Stimulated activated CD4-positive, alpha-beta T cell treated with anti-CD3 and anti-CD28 coated beads, Interleukin-4, amount 100 ng/mL, for 48 hours (primary cell): ENCODE data around the gene TWF2.

Experiments
- DNase-seq, 2 donors: peaks; one replicate each; pipeline ENCODE4 v3.0.0-alpha.2; 2020; ENCODE audit warnings: low read depth in 2 of 2

Gene TWF2

DNA sequence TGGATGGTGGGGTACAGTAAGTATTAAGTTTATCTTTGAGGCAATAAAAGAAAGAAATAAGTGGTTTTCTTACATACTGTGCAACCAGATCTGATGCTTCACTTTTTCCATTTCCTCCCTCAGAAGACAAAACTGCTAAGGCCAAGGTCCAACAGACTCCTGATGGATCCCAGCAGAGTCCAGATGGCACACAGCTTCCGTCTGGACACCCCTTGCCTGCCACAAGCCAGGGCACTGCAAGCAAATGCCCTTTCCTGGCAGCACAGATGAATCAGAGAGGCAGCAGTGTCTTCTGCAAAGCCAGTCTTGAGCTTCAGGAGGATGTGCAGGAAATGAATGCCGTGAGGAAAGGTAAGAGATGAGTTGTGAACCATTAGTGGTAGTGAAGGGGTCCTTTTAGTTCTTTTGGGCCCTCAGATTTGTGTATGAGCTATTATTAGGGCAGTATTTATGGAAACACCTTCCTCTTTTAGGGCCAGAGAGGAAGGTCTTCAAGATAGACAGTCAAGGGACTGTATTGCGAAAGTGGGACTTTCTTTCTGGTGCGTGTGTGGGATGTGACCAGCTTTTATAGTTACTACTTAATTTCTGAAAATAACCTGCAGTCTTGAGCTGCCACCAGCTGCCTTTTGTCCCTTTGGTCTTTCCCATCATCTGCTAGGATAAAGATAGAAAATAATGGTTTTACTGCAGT lies 36.4 kb downstream of the TWF2 start:
- no peak for DNase-seq

DNA sequence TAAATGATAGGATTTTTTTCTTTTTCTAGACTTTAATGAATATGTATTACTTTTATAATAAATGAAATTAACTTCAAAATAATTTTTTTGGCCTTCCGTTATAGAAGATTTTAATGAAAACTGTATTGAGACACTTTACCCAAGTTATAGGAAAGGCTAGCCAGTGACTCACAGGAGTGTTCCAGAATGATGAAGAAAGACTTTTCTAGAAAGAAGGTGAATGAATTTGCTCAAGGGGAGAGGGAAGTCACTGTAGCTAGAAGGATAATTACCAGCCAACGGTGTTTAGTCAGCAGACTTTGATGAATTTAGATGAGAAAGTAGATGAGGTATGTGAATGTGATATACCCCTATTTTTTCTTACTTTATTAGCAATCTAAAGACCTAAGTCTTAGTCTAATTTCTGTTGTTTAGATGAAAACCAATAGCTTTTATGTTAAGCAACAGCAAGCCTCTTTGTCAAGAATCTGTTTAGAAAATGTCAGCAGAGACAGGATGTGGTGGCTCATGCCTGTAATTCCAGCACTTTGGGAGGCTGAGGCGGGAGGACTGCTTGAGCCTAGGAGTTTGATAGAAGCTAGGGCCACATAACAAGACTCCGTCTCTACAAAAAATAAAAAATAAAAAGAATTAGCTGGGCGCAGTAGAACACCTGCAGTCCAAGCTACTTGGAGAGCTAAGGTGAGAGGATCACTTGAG lies 37.8 kb downstream of the TWF2 start:
- no peak for DNase-seq

DNA sequence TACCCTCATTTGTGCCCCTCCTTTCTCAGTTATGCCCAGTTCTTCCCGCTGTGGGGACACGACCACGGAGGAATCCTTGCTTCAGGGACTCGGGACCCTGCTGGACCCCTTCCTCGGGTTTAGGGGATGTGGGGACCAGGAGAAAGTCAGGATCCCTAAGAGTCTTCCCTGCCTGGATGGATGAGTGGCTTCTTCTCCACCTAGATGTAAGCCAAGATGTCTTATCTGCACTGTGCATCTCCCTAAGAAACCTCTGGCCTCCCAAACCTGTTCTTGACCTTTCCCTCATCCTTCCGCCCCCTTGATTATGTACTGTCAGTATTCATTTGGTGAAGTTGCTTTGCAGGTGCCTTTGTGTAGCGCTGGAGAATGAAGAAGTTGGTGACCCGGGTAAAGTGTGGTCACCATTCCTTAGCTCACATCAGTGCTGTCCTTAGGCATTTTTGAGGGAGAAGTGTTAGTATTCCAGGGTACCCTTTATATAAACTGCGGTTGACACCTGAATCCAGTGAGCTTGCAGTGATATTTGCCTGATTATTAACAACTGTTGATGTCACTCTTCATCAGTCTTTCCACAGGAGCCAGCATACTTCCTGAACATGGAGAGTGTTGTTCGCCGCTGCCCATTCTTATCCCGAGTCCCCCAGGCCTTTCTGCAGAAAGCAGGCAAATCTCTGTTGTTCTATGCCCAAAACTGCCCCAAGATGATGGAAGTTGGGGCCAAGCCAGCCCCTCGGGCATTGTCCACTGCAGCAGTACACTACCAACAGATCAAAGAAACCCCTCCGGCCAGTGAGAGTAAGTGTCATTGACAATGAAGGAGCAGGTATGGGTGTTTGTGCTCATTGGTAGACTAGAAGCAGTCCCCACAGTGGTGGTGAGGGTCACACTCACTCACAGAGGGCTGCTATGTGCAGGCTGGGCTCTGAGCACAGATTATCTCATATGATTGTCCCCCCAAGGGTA lies 40.0 kb downstream of the TWF2 start:
- DNase-seq = no peak

DNA sequence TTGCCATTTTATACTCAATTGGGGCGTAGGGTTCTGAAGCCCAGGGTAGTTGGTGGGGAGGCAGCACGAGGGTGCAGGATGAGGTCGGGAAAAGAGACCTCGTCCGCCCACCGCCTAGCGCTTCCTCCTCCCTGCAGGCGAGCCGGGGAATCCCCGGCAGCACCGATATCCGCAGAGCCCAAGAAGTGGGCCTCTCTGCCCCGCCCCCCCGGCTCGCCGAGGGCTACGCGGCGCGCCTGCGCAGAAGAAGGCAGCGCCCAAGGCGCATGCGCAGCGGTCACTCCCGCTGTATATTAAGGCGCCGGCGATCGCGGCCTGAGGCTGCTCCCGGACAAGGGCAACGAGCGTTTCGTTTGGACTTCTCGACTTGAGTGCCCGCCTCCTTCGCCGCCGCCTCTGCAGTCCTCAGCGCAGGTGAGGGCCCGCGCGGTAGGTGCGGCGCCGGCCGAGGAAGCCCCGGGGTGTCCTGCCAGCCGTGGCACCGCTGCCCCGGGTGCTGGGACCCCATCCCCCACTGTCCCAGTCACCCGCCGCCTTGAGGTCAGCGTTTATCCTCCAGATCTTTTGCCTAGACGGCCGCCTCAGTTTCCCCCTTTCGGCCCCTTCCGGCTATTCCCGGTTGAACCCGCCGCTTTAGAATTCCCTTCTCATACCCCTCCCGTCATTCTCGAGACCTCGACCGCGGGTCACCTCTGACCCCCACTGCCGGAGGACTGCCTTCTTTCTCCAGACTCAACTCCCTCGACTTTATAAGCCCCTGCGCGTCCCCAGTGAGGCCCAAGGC lies 40.9 kb downstream of the TWF2 start, which contains the start of gene ALAS1:
Gene ALAS1, plus strand, starts transcription at position 319 of the 784 bp plus-strand sequence. CDS start 1,082 bp downstream, outside the sequence.
- peak; percentile 89 to 91 for DNase-seq

DNA sequence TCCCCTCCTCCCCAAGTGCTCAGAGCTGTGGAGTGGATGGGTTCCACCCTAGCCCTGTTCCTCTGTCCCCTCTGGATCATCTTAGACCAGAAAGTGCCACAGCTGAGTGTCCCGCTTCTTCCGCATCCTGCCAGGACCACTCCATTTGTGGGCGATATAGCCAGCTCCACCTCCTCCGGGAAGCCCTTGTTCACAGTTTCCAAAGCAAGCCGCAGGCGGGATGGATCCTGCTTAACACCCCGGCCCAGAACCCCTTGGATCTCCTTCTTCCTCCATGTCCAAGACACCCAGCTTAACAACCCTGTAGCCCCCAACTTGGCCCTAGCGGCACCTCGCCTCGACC lies 41.5 kb downstream of the TWF2 start:
- DNase-seq = no peak

DNA sequence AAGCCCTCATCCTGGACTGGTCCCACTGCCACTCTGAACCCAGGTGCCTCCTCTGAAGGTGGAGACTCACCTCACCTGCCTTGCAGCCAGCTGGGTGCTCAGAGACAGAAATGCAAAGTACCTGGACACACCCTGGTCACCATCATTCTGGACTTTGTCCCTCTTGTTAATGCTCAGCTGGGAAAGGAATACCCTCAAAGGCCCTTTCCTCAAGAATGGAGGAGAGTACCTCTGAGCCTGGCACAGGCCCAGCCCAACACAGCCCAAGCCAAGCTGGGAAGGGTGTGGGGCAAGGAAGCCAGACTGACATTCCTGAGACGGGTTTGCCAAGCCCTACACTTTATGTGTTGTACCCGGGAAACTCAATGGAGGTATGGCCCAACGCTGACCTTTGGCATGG lies 42.0 kb downstream of the TWF2 start:
- no peak for DNase-seq

DNA sequence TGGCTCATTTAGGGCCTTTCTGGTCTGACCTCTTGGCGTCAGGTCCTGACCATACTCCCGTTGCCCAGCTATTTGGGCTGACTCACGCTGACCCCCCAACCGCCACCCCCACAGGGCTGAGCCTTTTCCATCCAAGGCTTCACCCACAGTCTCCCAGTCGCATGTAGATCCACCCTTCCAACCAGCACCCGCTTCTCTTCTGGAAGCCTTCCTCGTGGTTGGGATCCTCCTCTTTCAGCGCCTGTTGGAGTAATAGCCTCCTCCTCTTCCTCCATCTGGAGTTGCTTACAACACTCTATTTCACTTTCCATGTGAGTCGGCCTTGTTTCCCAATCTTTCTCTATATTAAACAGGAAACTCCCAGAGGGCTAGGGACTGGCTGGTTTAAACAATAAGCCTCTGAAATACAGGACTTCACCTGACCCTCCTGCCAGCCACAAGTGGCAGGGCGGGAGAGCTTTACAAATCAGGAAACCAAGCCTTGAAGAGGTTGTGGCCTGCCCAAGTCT lies 43.1 kb downstream of the TWF2 start:
- no peak for DNase-seq

DNA sequence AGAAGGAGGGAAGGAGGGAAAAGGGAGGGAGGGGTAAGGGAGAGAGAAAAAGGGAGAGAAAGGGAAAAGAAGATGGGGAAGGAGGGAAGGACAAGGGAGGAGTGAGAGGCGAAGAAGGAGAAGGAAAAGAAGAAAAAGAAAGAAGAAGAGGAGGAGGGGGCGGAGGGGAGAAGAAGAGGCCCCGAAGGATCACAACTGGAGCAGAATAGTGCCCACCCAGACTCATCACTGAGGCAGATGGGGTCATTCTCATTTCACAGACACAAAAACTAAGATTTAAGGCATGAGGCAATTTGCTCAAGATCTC lies 43.7 kb downstream of the TWF2 start:
- no peak for DNase-seq

DNA sequence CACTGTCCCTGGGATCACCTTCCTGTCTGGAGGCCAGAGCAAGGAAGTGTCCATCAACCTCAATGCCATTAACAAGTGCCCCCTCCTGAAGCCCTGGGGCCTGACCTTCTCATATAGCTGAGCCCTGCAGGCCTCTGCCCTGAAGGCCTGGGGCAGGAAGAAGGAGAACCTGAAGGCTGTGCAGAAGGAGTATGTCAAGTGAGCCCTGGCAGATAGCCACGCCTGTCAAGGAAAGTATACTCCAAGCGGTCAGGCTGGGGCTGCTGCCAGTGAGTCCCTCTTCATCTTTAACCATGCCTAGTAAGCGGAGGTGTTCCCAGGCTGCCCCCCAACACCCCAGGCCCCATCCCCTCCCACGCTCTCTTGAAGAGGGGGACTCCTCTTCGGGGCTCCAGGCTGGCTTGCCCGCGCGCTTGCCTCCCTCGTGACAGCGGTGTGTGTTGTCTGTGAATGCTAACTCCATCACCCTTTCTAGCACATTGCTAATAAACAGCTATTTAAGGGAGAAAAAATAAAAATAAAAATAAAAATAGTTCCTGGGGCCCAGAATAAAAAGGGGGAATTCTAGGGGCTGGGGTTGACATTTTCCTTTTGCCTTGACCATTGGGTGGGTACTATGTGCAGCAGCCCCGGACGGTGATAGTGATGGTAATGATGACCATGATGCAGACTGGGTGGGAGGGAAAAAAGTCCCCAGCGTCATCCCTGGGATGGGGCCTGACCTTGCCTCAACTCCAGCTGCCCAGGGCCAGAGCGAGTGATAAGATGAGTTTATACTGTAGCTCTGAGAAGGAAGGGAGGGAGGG lies 44.3 kb downstream of the TWF2 start:
- DNase-seq = no peak

DNA sequence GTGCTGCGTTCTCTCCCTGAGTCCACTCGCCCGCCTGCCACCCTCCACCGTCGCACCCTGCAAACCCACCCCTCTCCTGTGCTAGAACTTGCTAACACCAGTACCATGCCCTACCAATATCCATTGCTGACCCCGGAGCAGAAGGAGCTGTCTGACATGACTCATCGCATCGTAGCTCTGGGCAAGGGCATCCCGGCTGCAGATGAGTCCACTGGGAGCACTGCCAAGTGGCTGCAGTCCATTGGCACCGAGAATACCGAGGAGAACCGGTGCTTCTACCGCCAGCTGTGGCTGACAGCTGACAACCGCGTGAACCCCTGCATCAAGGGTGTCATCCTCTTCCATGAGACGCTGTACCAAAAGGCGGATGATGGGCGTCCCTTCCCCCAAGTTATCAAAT lies 45.9 kb downstream of the TWF2 start:
- DNase-seq = no peak

DNA sequence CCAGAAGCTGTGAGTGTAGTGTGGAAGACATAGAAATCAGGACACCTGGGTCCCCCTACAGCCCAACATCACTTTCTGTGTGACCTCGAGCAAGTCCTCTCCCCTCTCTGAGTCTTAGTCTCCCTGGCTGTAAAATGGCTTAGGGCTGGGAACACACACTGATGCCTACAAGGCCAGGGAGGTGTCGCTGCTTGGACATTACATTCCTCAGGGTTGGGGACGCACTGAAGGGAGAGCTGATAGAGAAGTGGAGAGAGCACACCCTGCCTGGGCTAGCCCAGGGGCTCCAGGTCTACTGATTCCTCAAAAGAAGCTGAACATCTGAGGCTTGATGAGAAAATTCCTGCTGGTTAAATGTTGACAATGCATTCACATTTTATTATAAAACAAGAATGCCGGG lies 47.3 kb downstream of the TWF2 start:
- DNase-seq = no peak

DNA sequence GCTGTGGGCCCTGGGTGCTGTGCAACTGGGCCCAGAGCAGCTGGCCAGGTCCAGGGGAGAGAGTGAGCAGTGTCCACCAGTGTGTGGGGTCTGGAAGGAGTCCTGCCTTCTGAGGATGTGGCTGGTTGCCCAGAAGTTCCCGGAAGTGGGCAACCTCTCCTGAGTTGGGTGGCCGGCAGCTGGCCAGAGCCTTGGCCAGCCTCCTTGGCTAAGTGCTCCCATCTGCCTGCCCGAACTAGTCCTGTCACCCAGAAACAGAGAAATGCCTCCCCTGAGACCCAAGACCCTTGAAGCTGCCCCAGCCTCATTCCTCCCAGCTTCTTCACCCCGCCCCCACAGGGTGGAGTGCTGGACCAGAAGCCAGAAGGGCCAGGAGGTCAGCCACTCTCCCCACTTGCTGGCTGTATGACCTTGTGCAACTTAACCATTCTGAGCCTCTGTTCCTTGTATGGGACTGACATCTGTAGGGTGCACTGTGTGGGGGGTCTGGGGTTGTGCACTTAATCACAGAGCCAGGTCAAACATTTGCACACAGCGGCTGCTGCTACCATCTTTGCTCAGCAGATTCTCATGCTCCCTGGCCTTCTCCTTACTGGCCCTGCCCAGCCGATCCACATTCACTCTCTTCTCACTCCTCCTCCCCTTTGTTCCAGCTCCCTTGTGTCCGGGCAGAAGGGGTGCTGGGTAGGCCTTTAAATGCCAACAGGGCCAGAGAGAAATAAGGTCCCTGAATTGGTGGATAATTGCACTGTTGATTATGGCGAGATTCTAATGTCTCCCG lies 48.5 kb downstream of the TWF2 start:
- DNase-seq = no peak

DNA sequence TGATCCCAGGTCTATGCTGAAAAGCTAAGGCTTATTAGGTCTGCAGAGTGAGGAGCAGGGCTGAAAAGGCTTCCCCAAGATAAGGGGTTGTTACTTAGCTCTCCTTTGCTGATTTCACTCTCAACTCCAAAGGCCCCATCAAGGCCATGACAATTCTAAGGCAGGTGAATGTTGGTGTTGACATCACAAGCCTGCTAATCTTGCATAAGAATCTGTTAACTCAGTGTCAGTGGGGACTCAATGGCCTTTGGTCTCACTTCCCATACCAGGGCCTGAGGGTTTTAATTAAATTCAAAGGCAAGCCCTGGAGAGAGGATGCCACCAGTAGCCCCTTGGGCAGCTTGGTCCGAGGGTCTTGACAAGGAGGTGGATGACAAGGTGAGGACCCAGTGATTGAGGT lies 50.4 kb downstream of the TWF2 start:
- no peak for DNase-seq

DNA sequence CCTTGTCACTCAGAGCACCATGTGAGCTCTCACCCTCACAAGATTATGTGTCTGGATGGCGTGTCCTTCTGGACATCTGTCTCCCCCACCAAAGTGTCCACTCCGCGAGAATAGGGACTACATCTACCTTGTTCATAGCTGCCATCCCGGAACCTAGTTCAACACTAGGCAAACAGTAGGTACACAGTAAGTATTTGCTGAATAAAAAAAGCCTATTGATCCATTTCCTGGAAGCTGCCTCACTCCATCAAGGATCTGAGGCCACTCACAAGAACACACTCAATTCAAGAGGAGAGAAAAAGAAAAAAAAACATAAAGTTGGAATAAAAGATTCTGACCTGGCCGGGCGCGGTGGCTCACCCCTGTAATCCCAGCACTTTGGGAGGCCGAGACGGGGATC lies 52.2 kb downstream of the TWF2 start:
- DNase-seq = no peak

DNA sequence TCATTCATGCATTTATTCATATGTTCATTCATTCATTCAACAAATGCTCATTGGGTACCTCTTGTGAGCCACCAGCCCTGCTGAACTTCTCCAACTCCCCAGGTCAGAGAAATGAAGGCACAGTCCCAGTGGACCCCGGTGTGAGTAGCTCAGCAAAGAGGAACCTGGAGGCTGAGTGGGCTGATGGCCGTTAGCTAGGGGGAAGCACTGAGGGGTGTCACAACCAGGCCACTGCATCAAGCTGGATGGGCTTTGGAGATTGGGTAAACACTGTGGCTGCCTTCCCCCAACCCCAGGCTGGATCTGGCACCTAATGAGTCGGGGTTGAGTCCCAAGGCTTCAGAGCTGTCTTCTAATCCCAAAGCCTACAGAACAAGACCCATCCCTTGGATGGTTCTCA lies 53.1 kb downstream of the TWF2 start:
- DNase-seq = no peak

DNA sequence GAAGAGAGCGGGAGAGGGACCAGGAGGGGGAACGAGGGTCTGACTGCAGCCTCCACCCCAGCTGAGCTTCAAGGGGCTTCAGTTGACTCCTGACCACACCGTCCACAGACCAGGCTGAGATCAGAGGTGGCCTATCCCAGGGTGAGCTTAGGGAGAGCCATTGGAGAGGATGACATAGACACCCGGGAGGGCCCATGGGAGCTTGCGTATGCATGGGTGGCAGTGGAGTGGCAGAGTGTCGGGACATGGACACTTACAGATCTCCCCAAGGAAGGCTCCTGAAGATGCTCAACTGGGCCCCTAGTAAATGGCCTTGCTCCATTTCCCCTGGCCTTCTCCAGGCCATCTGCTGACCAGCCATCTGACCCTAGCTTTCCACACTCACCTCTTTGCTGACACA lies 53.6 kb downstream of the TWF2 start:
- no peak for DNase-seq

DNA sequence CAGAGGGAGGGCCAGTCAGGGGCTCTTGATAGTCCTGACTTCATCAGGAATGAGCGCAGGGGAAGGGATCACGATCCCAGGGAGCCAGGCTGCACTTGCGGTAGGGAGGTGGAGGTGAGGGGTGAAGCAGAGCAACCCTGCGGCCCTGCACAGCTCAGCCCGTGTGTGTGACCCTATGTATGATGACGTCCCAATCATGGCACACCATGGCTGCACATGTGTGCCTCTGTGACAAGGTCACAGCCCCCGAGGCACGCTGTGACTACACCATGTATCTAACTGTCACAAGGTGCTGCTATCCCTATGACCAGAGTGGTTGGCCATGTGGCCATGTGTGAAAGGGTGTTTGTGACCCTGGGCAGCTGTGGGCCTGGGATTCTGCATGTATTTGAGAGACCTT lies 54.3 kb downstream of the TWF2 start:
- no peak for DNase-seq

DNA sequence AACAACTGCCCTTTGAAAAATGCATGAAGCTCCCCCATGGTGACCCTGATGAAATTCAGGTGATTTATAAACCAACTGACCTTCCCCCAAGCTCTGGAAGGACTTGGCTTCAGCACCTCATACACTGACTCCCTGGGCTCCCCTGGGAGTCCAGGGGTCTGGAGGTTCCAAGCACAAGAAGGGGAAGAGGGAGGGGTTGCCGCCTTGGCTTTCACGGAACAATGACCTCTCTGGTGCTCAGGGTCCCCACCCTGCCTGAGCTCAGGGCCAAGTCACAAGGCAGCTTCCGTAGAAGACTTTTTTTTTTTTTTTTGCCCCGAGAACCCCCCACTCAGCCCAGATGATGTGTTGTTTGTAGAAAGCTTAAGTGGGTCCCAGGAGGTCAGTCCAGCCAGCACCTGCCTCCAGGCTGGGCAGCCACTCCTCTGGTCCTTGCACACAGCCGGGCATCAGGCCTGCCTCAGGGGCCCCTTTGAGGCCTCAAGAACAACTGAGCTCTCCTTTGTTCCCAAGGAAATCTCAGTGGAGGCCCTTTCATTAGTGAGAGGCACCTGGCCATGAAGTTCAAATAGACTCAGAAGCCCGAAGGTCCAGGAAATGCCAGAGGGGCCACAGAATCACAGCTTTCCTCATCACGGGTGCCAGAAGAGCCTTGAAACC lies 55.0 kb downstream of the TWF2 start:
- DNase-seq = no peak

DNA sequence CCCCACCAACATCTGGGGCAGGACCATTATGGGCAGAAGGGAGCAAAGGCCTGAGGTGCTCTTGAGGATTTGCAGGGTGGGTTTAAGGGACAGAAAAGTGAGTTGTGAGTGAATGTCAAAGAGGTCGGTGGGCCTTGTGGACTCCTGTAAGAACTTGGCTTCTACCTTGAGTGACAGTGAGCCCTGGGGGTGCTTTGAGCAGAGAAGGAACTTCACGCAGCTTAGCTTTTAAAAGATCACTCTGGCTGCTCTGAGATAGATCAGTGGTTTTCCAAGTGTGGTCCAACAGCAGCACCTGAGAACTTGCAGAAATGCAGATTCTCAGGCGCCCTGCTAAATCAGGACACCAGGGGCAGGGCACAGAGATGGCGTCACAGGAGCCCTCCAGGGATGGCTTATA lies 56.3 kb downstream of the TWF2 start:
- no peak for DNase-seq

DNA sequence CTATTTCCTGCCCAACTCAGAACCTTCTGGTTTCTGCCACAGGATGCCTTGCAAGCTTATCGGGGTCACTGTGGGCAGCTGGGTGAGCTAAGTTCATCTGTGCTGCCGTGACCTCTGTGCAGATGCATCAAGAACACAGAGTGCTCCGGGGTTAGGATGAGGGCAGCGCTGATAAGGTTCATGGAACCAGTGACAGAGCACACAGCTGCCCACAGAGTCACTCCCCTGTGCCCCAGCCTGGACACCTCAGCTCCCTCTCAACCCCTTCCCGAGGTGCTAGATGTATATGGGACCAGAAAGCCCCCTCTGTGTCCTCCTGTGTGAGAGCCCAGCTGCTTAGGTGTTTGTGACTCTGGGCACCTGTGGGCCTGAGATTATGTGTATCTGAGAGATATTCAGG lies 56.8 kb downstream of the TWF2 start:
- no peak for DNase-seq
